ENCODE results near the gene GALNT3. TPM values are rescaled to one million over a fixed set of nuclear protein-coding genes. Genes with fewer than 3 reads are reported as not detected.

GALNT3 gene
- total RNA-seq, 1 experiment from 2014 or later = 9.8 TPM

DNA sequence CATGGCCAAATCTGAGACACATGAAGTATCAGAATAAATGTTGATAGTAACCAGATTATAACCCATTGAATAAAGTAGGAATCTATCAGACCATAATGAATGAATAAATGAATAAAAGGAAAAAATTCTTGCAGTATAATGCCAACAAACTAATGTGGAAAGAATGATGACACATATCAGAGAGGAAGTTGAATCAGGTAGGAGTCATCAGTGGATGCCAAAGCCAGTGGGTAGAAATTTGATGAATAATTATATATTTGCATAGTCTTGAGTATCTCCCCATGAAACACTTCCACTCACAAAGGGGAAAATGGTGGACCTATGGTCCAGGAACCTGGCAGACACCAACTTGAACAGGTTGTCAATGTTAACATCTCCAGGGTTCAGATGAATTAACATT is 68.6 kb downstream of the GALNT3 start:
- Histone ChIP-seq H3K79me2 (ENCODE audit: insufficient read depth, low read length) (no peaks in the 10 kb centered on the region), H3K9me2 (ENCODE audit: insufficient read depth) (no peaks in the 10 kb centered on the region), H3K27me3 (ENCODE audit: insufficient read depth, low read length) (peaks cover 12% of the 10 kb centered on the region; the same call in 1 of the 2 replicates), H3K36me3 (ENCODE audit: control insufficient read depth in 1 of 2, insufficient read depth in 2 of 2, low read length in 2 of 2) (no peaks in the 10 kb centered on the region), H3K27ac (ENCODE audit: low read depth, low read length) (no peak overlapping the region), H2AFZ (ENCODE audit: low read depth, low read length, poor library complexity, severe bottlenecking) (no peak overlapping the region), H3K9me3 (ENCODE audit: control insufficient read depth in 1 of 2, insufficient read depth in 1 of 2, low read depth in 1 of 2, low read length in 2 of 2) (no peaks in the 10 kb centered on the region), H3K4me1 (ENCODE audit: control insufficient read depth in 1 of 2, insufficient read depth in 2 of 2, low read length in 2 of 2) (peaks cover 0 to 9% of the 10 kb centered on the region in 2 experiments; a peak in 2 of 4 replicates), H3K9ac (ENCODE audit: low read length) (no peak overlapping the region), H3K4me3 (replicated peaks in 1 of 2; ENCODE audit: low read depth in 1 of 2, low read length in 2 of 2) (no peak overlapping the region), H4K20me1 (ENCODE audit: insufficient read depth) (no peaks in the 10 kb centered on the region), H3K4me2 (ENCODE audit: low read length) (peak overlapping the region; percentile 25)
- ATAC-seq = no peak
- no TSS peak for BruUV-seq (replicated peaks)
- RAD21 ChIA-PET (ENCODE audit: low non-redundant PET in 1 of 2, low total read pairs in 2 of 2, uncharacterized antibody in 2 of 2, unreplicated experiment in 2 of 2) = no interaction called here
- CTCF ChIA-PET = no interaction called here
- POLR2A ChIA-PET = no interaction called here
- no peak for DNase-seq (ENCODE audit: low read depth, low spot score)
- intact Hi-C loops (cut with micrococcal nuclease) = loop anchor here (10.0 kb wide), 1 partner anchor 299 kb away; no protein-coding TSS in a partner anchor
- TF ChIP-seq TCF7L2 (IDR thresholded peaks at IDR 0.05; ENCODE audit: borderline replicate concordance, extremely low read depth, insufficient read depth, insufficient read length) = no peak
- no peak for TF ChIP-seq RAD21 (IDR thresholded peaks at IDR 0.05; ENCODE audit: low read depth)
- TF ChIP-seq REST (IDR thresholded peaks at IDR 0.05; ENCODE audit: low read depth) = no peak
- peak; percentile 49 for TF ChIP-seq SP1 (IDR thresholded peaks at IDR 0.05; ENCODE audit: low read depth)
- no peak for TF ChIP-seq EZH2phosphoT487 (IDR thresholded peaks at IDR 0.05; ENCODE audit: borderline replicate concordance)
- TF ChIP-seq YY1 (IDR thresholded peaks at IDR 0.05; ENCODE audit: extremely low read depth, insufficient replicate concordance, low read depth, low read length) = no peak
- peak; percentile 25; the same call in 1 of the 2 replicates for TF ChIP-seq SRF (IDR thresholded peaks at IDR 0.05; ENCODE audit: low read depth)
- TF ChIP-seq ZFX (IDR thresholded peaks at IDR 0.05) = no peak
- TF ChIP-seq POLR2AphosphoS5 (IDR thresholded peaks at IDR 0.05; ENCODE audit: low read depth, low read length) = no peak
- no peak for TF ChIP-seq CBX3 (IDR thresholded peaks at IDR 0.05; ENCODE audit: low read depth)
- no peak for TF ChIP-seq ZNF274 (IDR thresholded peaks at IDR 0.05; ENCODE audit: low read depth, low read length)
- no peak for TF ChIP-seq MAX (IDR thresholded peaks at IDR 0.05)
- no peak for TF ChIP-seq CEBPB (IDR thresholded peaks at IDR 0.05; ENCODE audit: low read depth)
- no peak for TF ChIP-seq EGR1 (IDR thresholded peaks at IDR 0.05; ENCODE audit: low read depth)
- no peak for TF ChIP-seq ATF3 (IDR thresholded peaks at IDR 0.05)
- peak; percentile 83 for TF ChIP-seq FOSL1 (IDR thresholded peaks at IDR 0.05; ENCODE audit: low read depth)
- TF ChIP-seq POLR2A (IDR thresholded peaks at IDR 0.05; ENCODE audit: borderline replicate concordance, extremely low read depth, insufficient read depth, insufficient read length) = no peak
- TF ChIP-seq ELF1 (IDR thresholded peaks at IDR 0.05; ENCODE audit: borderline replicate concordance, low read depth) = no peak
- TF ChIP-seq, protein P1, sequence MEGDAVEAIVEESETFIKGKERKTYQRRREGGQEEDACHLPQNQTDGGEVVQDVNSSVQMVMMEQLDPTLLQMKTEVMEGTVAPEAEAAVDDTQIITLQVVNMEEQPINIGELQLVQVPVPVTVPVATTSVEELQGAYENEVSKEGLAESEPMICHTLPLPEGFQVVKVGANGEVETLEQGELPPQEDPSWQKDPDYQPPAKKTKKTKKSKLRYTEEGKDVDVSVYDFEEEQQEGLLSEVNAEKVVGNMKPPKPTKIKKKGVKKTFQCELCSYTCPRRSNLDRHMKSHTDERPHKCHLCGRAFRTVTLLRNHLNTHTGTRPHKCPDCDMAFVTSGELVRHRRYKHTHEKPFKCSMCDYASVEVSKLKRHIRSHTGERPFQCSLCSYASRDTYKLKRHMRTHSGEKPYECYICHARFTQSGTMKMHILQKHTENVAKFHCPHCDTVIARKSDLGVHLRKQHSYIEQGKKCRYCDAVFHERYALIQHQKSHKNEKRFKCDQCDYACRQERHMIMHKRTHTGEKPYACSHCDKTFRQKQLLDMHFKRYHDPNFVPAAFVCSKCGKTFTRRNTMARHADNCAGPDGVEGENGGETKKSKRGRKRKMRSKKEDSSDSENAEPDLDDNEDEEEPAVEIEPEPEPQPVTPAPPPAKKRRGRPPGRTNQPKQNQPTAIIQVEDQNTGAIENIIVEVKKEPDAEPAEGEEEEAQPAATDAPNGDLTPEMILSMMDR (IDR thresholded peaks at IDR 0.05 in 2 of 3, conservative IDR thresholded peaks at IDR 0.05 in 1 of 3; ENCODE audit: borderline replicate concordance in 1 of 3, insufficient read depth in 1 of 3, low read depth in 2 of 3, low read length in 2 of 3) = no peak
- no peak for TF ChIP-seq SIN3A (IDR thresholded peaks at IDR 0.05; ENCODE audit: low read depth)
- peak; percentile 50 for TF ChIP-seq JUND (IDR thresholded peaks at IDR 0.05)
- TF ChIP-seq EZH2 (IDR thresholded peaks at IDR 0.05) = no peak
